HepG2 (cell line): ENCODE data around the gene GADD45GIP1. TPM values are rescaled to one million over a fixed set of nuclear protein-coding genes. Genes with fewer than 3 reads are reported as not detected.

Source experiments
- CHCHD3 ChIP-seq: sonication (generic); formaldehyde crosslinking; IDR thresholded peaks from 2 replicates; pipeline ENCODE4 v1.8.0; 2022; ENCODE audit warnings: mild to moderate bottlenecking, missing genetic modification reagents, moderate library complexity
- FOXP1 ChIP-seq, 2 experiments: fragments of 450-650 bp in 1 of 2; IDR thresholded peaks; 2 replicates each; pipeline ENCODE4 v1.6.1; 2017 to 2018; ENCODE audit warnings: antibody characterized with exemption in 1 of 2
- HNF1B ChIP-seq: sonication (generic); formaldehyde crosslinking; IDR thresholded peaks from 2 replicates; pipeline ENCODE4 v1.5.1; 2020; ENCODE audit warnings: mild to moderate bottlenecking, moderate library complexity, missing genetic modification reagents
- NONO ChIP-seq, 2 experiments: fragments of 450-650 bp in 1 of 2; sonication (generic) in 1 of 2; formaldehyde crosslinking in 1 of 2; IDR thresholded peaks in 1 of 2; conservative IDR thresholded peaks in 1 of 2; 2 replicates each; pipeline versions ENCODE4 v1.6.1 to v1.8.0; 2017 to 2022; ENCODE audit warnings: mild to moderate bottlenecking in 1 of 2, missing genetic modification reagents in 1 of 2, moderate library complexity in 1 of 2
- PPARG ChIP-seq: conservative IDR thresholded peaks from 2 replicates; pipeline ENCODE4 v1.6.1; 2016; ENCODE audit warnings: missing biosample characterization, missing genetic modification reagents
- RFX3 ChIP-seq: IDR thresholded peaks from 2 replicates; pipeline ENCODE4 v1.6.1; 2016; ENCODE audit warnings: missing biosample characterization, missing genetic modification reagents
- RFXAP ChIP-seq: sonication (generic); formaldehyde crosslinking; IDR thresholded peaks from 2 replicates; pipeline ENCODE4 v1.4.0; 2020; ENCODE audit warnings: missing genetic modification reagents, borderline replicate concordance
- SKIL ChIP-seq: sonication (generic); formaldehyde crosslinking; IDR thresholded peaks from 2 replicates; pipeline ENCODE4 v1.8.0; 2022; ENCODE audit warnings: missing genetic modification reagents, mild to moderate bottlenecking, moderate library complexity, borderline replicate concordance
- SMAD9 ChIP-seq: sonication (generic); formaldehyde crosslinking; IDR thresholded peaks from 2 replicates; pipeline ENCODE4 v1.5.1; 2020; ENCODE audit warnings: mild to moderate bottlenecking, missing genetic modification reagents
- SP1 ChIP-seq, 2 experiments: fragments of 450-650 bp in 1 of 2; sonication (generic) in 1 of 2; formaldehyde crosslinking in 1 of 2; IDR thresholded peaks; 2 replicates each; pipeline versions ENCODE4 v1.4.0 to v1.6.1; 2016 to 2020; ENCODE audit warnings: missing genetic modification reagents in 1 of 2
- SSRP1 ChIP-seq: IDR thresholded peaks from 2 replicates; pipeline ENCODE4 v1.6.1; 2016; ENCODE audit warnings: control low read depth
- TEAD2 ChIP-seq: sonication (generic); formaldehyde crosslinking; IDR thresholded peaks from 2 replicates; pipeline ENCODE4 v1.9.0; 2021; ENCODE audit warnings: missing genetic modification reagents
- TFE3 ChIP-seq: IDR thresholded peaks from 2 replicates; pipeline ENCODE4 v1.6.1; 2016
- THRA ChIP-seq: sonication (generic); formaldehyde crosslinking; IDR thresholded peaks from 2 replicates; pipeline ENCODE4 v1.4.0; 2020; ENCODE audit warnings: missing genetic modification reagents, borderline replicate concordance
- TMF1 ChIP-seq: sonication (generic); formaldehyde crosslinking; IDR thresholded peaks from 2 replicates; pipeline ENCODE4 v1.8.1; 2022; ENCODE audit warnings: low read depth, missing genetic modification reagents
- ZBTB49 ChIP-seq: sonication (generic); formaldehyde crosslinking; IDR thresholded peaks from 2 replicates; pipeline ENCODE4 v1.4.0; 2020; ENCODE audit warnings: missing genetic modification reagents, borderline replicate concordance
- ZMAT5 ChIP-seq: sonication (generic); formaldehyde crosslinking; IDR thresholded peaks from 2 replicates; pipeline ENCODE4 v1.5.0; 2020; ENCODE audit warnings: mild to moderate bottlenecking, low read depth, missing genetic modification reagents, borderline replicate concordance
- polyA plus RNA-seq, 8 experiments: library from polyadenylated mRNA; depleted of rRNA in 3 of 8; stranded (reverse) in 7 of 8; unstranded in 1 of 8; fragments of >200 nt; fragmentation: Illumina TruSeq in 4 of 8; extraction: Trizol in 4 of 8; gene quantifications; 2 replicates each; pipeline versions ENCODE4 v1.2.1 to v1.2.3, GENCODE V29; 2011 to 2016; ENCODE audit warnings: low read depth in 4 of 8, missing spikeins in 1 of 8, mixed read lengths in 1 of 8; ENCODE audit not compliant: insufficient read depth in 1 of 8
- total RNA-seq, 5 experiments: library from RNA; depleted of rRNA; stranded (reverse); fragments of >200 nt; fragmentation: Illumina TruSeq; extraction: Trizol; gene quantifications; 2 replicates each; pipeline ENCODE4 v1.2.3, GENCODE V29; 2016; ENCODE audit warnings: low read depth in 1 of 5

The GADD45GIP1 gene
- total and polyA plus RNA-seq, 2 of the 13 experiments (the other 11 are each of a cell fraction or from before 2014, with no cell fraction given), result 24.6 to 30.7 TPM

- TF ChIP-seq SP1 (IDR thresholded peaks at IDR 0.05), result no peak
- TF ChIP-seq SP1 (CRISPR knock-in tag; IDR thresholded peaks at IDR 0.05), result 0 out of 2 replicates have a peak, but pooled peaks have one; percentile 20
- no peak for TF ChIP-seq TFE3 (CRISPR knock-in tag)
- no peak for TF ChIP-seq RFX3 (CRISPR knock-in tag)
- TF ChIP-seq PPARG (CRISPR knock-in tag), result 0 out of 2 replicates have a peak, but pooled peaks have one; percentile 17
- no peak for TF ChIP-seq NONO (IDR thresholded peaks at IDR 0.05)
- no peak for TF ChIP-seq NONO (CRISPR knock-in tag; conservative IDR thresholded peaks at IDR 0.05)
- no peak for TF ChIP-seq ZMAT5
- TF ChIP-seq SMAD9 (CRISPR knock-in tag), result no peak
- TF ChIP-seq CHCHD3, result no peak
- TF ChIP-seq THRA (CRISPR knock-in tag), result no peak
- TF ChIP-seq TEAD2 (CRISPR knock-in tag), result no peak
- TF ChIP-seq FOXP1 (IDR thresholded peaks at IDR 0.05), result no peak
- peak; percentile 78 for TF ChIP-seq FOXP1 (CRISPR knock-in tag; IDR thresholded peaks at IDR 0.05)
- TF ChIP-seq ZBTB49 (CRISPR knock-in tag), result no peak
- no peak for TF ChIP-seq SKIL (CRISPR knock-in tag)
- no peak for TF ChIP-seq RFXAP (CRISPR knock-in tag)
- no peak for TF ChIP-seq HNF1B (CRISPR knock-in tag)
- no peak; the same call in 1 of the 2 replicates for TF ChIP-seq SSRP1 (CRISPR knock-in tag)
- TF ChIP-seq TMF1 (CRISPR knock-in tag), result no peak
These were observed 43.9 kb downstream of the GADD45GIP1 start (continued) for GRCh38 chr19:12913011-12913561.
